Stimulated activated naive CD8-positive, alpha-beta T cell treated with anti-CD3 and anti-CD28 coated beads, Interleukin-15, Interleukin-2, amounts not matched to agents 100 ng/mL and 50 ng/mL, for 24 hours (primary cell): ENCODE results near the gene WDR54.
A peak's percentile ranks its signal among the peaks of the same experiment; 100 is the strongest.

Source experiments
- H3K27ac Mint-ChIP-seq: one replicate; pipeline ENCODE4 v1.8.0; 2021; ENCODE audit warnings: mild to moderate bottlenecking, mixed read lengths
- H3K27me3 Mint-ChIP-seq: one replicate; pipeline ENCODE4 v1.8.0; 2021; ENCODE audit warnings: mixed read lengths
- H3K36me3 Mint-ChIP-seq: one replicate; pipeline ENCODE4 v1.8.0; 2021; ENCODE audit warnings: low read depth, mixed read lengths
- H3K4me1 Mint-ChIP-seq: one replicate; pipeline ENCODE4 v1.8.0; 2021; ENCODE audit warnings: low read depth, mixed read lengths
- H3K4me3 Mint-ChIP-seq: one replicate; pipeline ENCODE4 v1.8.0; 2021; ENCODE audit warnings: mild to moderate bottlenecking, mixed read lengths
- H3K9me3 Mint-ChIP-seq: one replicate; pipeline ENCODE4 v1.8.0; 2021; ENCODE audit warnings: mixed read lengths

WDR54 gene, protein sequence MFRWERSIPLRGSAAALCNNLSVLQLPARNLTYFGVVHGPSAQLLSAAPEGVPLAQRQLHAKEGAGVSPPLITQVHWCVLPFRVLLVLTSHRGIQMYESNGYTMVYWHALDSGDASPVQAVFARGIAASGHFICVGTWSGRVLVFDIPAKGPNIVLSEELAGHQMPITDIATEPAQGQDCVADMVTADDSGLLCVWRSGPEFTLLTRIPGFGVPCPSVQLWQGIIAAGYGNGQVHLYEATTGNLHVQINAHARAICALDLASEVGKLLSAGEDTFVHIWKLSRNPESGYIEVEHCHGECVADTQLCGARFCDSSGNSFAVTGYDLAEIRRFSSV

DNA sequence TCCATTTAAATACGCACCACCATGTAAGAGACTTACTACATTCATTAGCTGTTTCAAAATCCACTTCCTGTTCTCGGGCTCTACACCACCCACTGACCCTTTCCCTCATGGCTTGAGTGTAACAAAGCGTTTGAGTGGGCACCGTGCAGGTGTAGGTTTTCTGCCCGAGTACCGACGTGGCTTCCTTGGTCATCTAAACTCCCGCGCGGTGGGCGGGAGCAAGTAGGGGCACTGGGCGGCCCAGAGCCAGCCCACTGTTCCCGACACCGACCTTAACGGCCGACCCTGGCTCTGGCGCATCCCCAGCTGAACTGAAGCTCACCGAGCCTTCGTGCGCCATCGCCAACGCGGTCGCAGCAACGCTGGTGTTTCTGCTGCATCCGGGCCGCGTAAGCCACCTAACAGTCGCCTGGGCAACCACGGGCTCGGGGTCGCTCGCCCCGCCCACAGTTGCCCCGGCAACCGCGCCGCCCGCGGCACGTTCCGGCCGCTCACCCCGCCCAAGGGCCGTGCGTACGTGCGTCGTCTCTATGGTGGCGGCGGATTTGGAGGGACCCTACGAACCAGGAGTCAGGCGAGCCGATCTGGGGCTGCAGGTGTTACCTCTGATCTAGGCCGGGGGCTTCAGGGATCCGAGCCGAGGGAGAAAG lies at the start of gene WDR54, which contains the start of gene C2orf81:
Gene WDR54, plus strand, starts transcription at position 510 of the 650 bp plus-strand sequence. CDS start 424 bp downstream, outside the sequence.
Gene C2orf81, minus strand, starts transcription at position 399 of the 650 bp plus-strand sequence. Its CDS starts 59 bp downstream, at position 340.
- peak within 1 kb of the TSS; percentile 92 for H3K4me3 Mint-ChIP-seq
- H3K36me3 Mint-ChIP-seq = peaks cover 11% of the 10 kb centered on the region
- H3K4me1 Mint-ChIP-seq = peaks cover 24% of the 10 kb centered on the region
- H3K27me3 Mint-ChIP-seq = no peaks in the 10 kb centered on the region
- H3K9me3 Mint-ChIP-seq = no peaks in the 10 kb centered on the region
- H3K27ac Mint-ChIP-seq = peak within 1 kb of the TSS; percentile 92

DNA sequence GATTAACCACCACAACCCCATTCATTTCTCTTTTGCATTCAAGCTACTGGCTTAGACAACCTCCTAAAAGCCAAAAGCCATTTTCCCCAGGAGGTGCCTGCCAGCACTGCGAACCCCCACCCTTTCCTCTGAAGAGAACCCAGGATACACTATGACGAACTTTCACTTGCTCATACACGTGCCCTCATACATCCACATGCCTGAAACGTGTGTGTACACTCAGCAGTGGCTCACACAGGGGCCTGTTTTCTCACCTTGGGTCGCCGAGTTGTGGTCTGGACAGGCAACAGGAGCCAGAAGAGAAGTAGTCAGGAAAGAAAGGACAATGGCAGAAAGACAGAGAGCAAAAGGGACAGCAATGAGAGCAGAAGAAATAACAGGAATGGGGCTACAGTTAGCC lies 48.9 kb upstream of the WDR54 start:
- no peak overlapping the region for H3K4me3 Mint-ChIP-seq
- H3K36me3 Mint-ChIP-seq = peaks cover 42% of the 10 kb centered on the region
- no peak overlapping the region for H3K27ac Mint-ChIP-seq
- H3K9me3 Mint-ChIP-seq = no peaks in the 10 kb centered on the region
- no peaks in the 10 kb centered on the region for H3K27me3 Mint-ChIP-seq
- no peaks in the 10 kb centered on the region for H3K4me1 Mint-ChIP-seq

DNA sequence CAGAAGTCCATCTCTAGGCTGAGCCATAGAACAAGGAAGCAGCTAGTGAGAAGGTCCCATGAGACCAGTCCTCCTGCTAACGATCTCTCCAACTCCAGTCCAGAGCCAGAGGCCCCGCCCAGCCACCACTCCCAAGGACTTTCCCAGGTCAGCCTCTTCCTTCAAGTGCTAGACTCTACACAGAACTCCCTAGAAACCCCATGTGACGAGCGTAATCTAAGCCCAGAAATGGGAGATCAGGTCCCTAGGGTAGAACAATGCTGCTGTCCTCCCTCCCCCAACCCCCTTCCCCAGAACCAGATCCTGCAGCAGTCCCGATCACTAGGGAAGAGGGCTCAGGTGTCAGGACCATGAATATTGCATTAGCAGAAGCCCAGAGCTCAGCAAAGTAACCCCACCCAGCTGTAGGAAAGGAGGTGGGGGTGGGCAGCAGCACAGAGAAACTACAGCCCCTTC lies 48.3 kb upstream of the WDR54 start:
- Mint-ChIP-seq H3K27ac (no peak overlapping the region), H3K9me3 (no peaks in the 10 kb centered on the region), H3K4me1 (no peaks in the 10 kb centered on the region), H3K4me3 (no peak overlapping the region), H3K36me3 (peaks cover 45% of the 10 kb centered on the region), H3K27me3 (no peaks in the 10 kb centered on the region)

DNA sequence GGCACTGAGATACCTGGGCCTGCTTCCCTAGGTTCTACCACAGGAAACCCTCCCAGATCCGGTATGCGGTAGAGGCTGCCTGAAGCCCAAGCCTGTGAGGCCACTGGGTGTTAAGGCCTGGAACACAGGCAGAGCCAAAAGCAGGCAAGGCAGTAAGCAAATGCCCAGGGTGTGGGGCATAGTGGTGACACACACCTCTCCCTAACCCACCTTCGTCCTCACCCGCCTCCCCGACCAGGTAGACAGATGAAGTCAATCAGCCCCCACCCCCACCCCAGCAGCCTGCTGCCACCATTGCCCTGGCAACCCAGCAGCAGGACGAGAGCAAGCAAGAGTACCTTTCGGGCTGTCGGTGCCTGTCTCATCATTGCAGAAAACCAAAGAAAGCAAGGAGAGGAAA lies 47.5 kb upstream of the WDR54 start:
- Mint-ChIP-seq H3K4me3 (no peak overlapping the region), H3K27me3 (no peaks in the 10 kb centered on the region), H3K9me3 (no peaks in the 10 kb centered on the region), H3K4me1 (peaks cover 5% of the 10 kb centered on the region), H3K36me3 (peaks cover 38% of the 10 kb centered on the region), H3K27ac (no peak overlapping the region)

DNA sequence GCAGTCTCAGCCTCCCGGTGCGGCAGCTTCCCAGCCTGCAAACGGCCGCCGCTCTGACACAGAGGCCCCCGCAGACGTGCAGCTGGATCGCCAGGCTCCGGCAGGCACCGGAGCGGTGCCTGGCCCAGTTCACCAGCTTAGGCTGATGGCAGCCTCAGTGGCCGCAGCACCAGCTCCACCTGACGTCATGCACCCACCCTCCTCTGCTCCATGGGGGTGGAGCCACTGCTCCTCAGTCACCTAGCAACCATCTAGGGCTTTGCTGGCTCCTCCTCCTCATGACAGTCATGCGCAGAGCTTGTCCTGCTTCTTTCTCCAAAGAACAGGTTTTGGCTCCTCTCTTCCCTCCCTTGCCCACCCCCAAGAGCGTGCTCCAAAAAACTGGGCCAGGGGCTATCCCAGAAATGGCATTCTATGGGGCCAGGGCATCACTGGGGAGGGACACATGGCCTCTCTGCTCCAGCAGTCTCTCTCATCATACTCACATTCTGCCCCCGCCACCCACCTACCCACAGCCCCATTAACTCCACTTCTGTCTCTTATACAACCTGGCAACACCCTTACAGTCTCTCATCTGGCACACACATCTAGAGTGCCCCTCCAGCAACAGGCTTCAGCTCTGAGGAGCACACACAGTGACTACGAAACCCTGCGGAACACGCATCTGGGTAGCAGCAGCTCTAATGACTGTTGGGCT lies 46.9 kb upstream of the WDR54 start:
- no peaks in the 10 kb centered on the region for H3K9me3 Mint-ChIP-seq
- H3K4me3 Mint-ChIP-seq = no peak overlapping the region
- H3K36me3 Mint-ChIP-seq = peaks cover 37% of the 10 kb centered on the region
- peaks cover 5% of the 10 kb centered on the region for H3K4me1 Mint-ChIP-seq
- H3K27ac Mint-ChIP-seq = no peak overlapping the region
- no peaks in the 10 kb centered on the region for H3K27me3 Mint-ChIP-seq

DNA sequence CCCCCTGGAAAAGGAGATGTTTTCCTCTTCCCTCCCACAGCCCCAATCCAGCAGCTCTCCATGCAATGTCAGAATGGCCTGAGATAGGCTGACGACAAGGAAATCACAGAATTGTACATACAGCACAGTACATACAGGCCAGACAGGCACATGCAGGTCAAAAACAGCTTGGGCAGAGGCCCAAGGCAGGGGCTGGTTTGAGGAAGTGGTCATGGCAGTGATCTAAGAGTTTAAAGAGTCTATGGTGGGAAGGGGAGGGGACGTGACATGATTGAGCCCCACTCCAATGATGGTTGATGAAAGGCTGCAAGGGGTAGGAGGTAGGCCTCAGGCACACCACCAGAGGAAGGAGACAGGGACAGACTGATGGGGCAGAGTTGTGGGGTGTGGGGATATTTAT lies 45.7 kb upstream of the WDR54 start:
- peaks cover 17% of the 10 kb centered on the region for H3K4me1 Mint-ChIP-seq
- H3K27ac Mint-ChIP-seq = no peak overlapping the region
- no peak overlapping the region for H3K4me3 Mint-ChIP-seq
- H3K36me3 Mint-ChIP-seq = peaks cover 25% of the 10 kb centered on the region
- no peaks in the 10 kb centered on the region for H3K27me3 Mint-ChIP-seq
- no peaks in the 10 kb centered on the region for H3K9me3 Mint-ChIP-seq

DNA sequence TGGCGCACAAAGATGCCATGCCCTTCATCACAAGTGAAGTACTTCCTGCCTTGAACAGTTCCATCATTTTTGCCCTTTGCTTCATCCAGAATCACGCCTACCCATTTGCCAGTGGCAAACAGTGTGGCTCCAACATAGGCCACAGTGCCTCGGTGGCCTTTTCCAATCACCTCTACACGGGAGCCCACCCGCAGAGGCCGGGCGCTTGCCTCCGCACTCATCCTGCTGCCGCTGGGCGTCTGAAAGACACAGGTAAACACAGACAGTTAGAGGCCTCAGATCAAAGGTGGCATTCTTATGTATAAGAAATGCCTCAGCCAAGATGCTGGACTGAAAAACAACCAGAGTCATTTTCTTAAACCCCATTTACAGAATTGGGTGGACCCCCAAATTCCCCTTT lies 43.5 kb upstream of the WDR54 start:
- peaks cover 26% of the 10 kb centered on the region for H3K4me1 Mint-ChIP-seq

DNA sequence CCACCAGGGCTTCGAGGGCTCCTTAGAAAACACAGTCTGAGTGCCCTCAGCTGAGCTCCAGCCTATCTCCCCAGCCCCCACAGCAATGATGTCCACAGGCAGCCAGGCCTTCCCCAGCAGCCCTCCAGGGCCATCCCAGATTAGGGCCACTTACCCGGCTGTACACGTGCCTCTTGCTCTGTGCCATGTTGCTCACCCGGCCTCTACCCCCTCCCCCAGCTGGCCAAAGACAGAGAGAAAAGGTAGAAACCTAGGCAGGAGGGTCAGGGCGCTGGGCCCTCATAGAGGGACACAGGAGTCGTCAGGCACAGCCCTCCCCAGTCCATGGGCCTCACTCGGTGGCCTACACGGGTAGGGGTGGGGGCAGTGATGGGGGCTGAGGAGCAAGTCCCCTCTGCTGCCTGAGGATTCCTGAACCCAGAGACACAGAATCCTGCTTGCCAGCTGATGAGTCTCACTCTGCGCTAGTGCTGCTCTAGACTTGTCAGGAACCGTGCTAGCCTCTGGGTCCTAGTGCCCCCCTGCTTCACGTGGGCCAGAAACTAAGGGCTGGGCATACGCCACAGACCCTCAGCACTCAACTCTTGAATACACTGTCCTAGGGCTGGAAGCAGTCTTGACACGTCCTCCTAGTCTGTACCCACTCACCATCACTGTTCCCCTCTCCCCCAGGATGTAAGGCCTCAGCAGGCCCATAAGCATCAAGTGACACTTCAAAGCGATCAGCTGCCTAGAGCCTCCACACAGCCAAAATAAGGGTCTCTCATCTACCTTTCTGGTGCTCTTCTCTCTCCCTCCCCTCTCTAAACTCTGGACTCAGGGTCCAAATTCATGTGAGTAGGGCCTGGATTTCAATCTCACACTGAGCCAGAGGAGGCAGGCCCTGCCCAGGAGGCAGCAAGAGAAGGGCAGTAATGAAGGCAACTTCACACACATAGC lies 41.4 kb upstream of the WDR54 start, which contains the start of gene DCTN1:
Gene DCTN1, minus strand, starts transcription at position 461 of the 939 bp plus-strand sequence. Its CDS starts 274 bp downstream, at position 187.
- Mint-ChIP-seq H3K27ac (no peak within 1 kb of the TSS), H3K36me3 (peaks cover 17% of the 10 kb centered on the region), H3K4me3 (peak within 1 kb of the TSS; percentile 30), H3K9me3 (no peaks in the 10 kb centered on the region), H3K4me1 (peaks cover 26% of the 10 kb centered on the region), H3K27me3 (no peaks in the 10 kb centered on the region)

More for the DNA sequence above, 43.5 kb upstream of the WDR54 start:
- Mint-ChIP-seq H3K9me3 (no peaks in the 10 kb centered on the region), H3K27ac (no peak overlapping the region), H3K27me3 (no peaks in the 10 kb centered on the region), H3K4me3 (no peak overlapping the region), H3K36me3 (peaks cover 17% of the 10 kb centered on the region)

DNA sequence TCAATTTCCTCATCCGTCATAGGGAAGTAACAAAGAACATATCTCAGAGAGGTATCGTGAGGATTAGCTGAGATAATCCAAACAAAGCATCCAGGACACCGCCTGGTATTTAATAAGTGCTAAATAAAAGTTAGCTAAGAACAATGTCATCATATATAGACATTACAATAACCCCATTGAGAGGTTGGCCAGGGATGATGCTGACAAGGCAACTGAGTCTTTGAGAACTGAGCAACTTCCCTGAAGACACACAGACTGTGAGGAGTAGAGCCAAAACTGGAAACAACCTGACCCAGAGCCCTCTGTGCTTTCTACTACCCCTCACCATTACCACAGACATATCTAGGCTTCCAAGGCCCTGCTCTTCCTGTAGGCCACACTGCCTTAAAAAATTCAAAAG lies 39.8 kb upstream of the WDR54 start:
- no peaks in the 10 kb centered on the region for H3K9me3 Mint-ChIP-seq
- peaks cover 26% of the 10 kb centered on the region for H3K4me1 Mint-ChIP-seq
- no peak overlapping the region for H3K4me3 Mint-ChIP-seq
- H3K27ac Mint-ChIP-seq = peak overlapping the region; percentile 38
- peaks cover 9% of the 10 kb centered on the region for H3K36me3 Mint-ChIP-seq
- no peaks in the 10 kb centered on the region for H3K27me3 Mint-ChIP-seq

DNA sequence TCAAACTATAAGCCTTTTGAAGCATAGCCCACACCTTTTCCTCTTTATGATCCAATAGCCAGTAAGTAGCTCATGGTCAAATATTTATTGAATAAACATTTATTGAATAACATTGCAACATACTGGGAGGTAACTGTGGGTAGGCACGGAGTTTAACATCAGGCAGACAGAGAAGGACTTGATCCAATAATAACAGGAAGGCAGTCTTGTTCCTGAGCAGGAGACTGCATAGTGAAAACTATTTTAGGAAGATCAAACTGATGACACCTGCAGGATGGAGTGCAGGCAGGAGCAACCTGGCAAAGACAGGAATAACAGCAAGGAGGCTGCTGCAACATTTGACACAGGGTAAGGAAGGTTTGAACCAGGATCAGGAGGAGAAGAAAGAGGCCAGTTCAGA lies 38.3 kb upstream of the WDR54 start:
- Mint-ChIP-seq H3K36me3 (no peaks in the 10 kb centered on the region), H3K9me3 (no peaks in the 10 kb centered on the region), H3K27ac (no peak overlapping the region), H3K4me3 (no peak overlapping the region), H3K27me3 (no peaks in the 10 kb centered on the region), H3K4me1 (peaks cover 26% of the 10 kb centered on the region)

DNA sequence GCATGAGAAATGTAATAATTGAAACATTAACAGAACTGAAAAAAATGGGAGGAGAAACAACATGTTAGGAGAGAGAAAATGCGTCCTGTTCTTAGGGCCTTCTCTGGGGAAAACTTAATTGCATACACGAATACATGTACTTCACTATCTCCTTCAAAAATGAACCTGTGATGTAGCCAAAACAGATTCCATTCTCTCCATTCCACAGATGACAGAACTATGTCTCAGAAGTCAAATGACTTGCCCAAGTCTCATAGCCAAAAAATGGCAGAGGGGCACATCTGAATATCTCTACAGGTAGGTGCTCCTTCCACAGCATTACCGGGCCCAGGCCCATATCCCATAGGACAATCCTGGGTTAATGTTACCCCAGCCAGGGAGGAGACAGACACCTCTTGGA lies 37.5 kb upstream of the WDR54 start:
- H3K4me3 Mint-ChIP-seq = no peak overlapping the region
- H3K36me3 Mint-ChIP-seq = no peaks in the 10 kb centered on the region
- H3K4me1 Mint-ChIP-seq = peaks cover 21% of the 10 kb centered on the region
- H3K9me3 Mint-ChIP-seq = no peaks in the 10 kb centered on the region
- no peaks in the 10 kb centered on the region for H3K27me3 Mint-ChIP-seq
- H3K27ac Mint-ChIP-seq = no peak overlapping the region

DNA sequence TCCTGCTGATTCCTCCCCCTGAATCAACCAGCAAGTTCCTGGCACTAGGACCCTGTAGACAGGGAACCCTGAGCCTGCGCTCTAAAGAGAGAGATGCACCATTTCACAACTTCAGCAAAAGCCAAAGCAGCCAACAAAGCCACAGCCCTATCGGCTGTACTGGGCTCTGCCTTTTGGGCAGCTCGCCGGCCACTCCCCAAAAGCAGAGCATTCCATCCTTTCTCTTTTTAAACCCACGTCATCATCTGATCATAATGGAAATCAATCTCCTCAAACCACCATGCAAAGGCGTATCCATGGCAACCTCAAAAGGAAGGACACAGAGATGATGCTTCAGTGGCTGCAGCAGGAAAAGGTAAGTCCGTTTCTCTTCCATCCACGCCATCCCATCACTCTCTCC lies 36.1 kb upstream of the WDR54 start:
- no peak overlapping the region for H3K4me3 Mint-ChIP-seq
- H3K9me3 Mint-ChIP-seq = no peaks in the 10 kb centered on the region
- H3K27ac Mint-ChIP-seq = no peak overlapping the region
- no peaks in the 10 kb centered on the region for H3K27me3 Mint-ChIP-seq
- H3K36me3 Mint-ChIP-seq = no peaks in the 10 kb centered on the region
- H3K4me1 Mint-ChIP-seq = peaks cover 14% of the 10 kb centered on the region

DNA sequence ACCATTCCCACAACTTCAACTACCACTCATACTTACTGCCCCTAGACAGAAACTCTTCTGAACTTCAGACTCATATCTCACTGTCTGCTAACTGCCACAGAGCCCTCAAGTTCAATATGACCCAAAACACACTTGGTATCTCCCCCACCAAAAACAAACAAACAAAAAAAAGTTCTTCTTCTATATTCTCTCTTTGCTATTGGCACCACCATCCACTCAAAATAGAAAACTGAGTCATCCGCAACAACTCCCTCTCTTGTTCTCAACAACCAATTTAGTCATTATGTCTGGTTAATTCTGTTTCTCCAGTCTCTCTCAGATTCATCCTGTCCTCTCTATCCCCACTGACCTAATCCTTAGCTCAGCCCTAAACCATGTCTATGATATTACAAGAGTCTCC lies 34.2 kb upstream of the WDR54 start:
- Mint-ChIP-seq H3K9me3 (no peaks in the 10 kb centered on the region), H3K4me3 (no peak overlapping the region), H3K4me1 (no peaks in the 10 kb centered on the region), H3K27ac (no peak overlapping the region), H3K27me3 (no peaks in the 10 kb centered on the region), H3K36me3 (no peaks in the 10 kb centered on the region)

DNA sequence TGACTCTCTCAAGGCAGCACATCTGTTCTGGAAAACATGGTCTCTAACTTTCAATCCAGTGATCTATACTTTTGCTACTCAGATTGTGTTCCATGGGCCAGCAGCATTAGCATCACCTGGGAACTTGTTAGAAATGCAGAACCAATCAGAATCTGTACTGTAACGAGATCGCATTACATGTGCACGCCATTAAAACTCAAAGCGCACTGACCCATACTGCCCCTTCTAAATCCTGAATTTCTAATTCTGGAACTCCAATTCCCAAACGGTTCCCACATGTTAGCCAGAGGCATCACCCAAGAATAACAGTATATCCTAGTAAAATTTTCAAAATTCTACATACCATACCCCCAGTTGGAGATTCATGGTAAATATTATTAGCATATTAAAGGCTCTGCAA lies 30.9 kb upstream of the WDR54 start:
- Mint-ChIP-seq H3K4me3 (peak overlapping the region; percentile 93), H3K9me3 (no peaks in the 10 kb centered on the region), H3K27ac (no peak overlapping the region), H3K27me3 (peaks cover 7% of the 10 kb centered on the region), H3K36me3 (no peaks in the 10 kb centered on the region), H3K4me1 (no peaks in the 10 kb centered on the region)
